NT2/D1 (cell line): ENCODE measurements around the gene KCNJ6.
"Not testable (repeated sequence)": the region's sequence is repeated elsewhere in the genome, so short reads cannot be mapped to it uniquely, and the experiment has no call there.

Experiments
- DNase-seq: peaks from one replicate; pipeline ENCODE4 v3.0.0-alpha.2; 2011; ENCODE audit warnings: low read depth, low spot score
- H3K27me3 ChIP-seq: 2 replicates; pipeline ENCODE4 v1.6.0; 2011; ENCODE audit warnings: mild to moderate bottlenecking; ENCODE audit not compliant: insufficient read length, insufficient read depth
- H3K36me3 ChIP-seq: 2 replicates; pipeline ENCODE4 v1.6.1; 2011; ENCODE audit warnings: mild to moderate bottlenecking, low read length, mixed read lengths; ENCODE audit not compliant: insufficient read depth, insufficient read length
- H3K4me1 ChIP-seq: 2 replicates; pipeline ENCODE4 v1.5.1; 2011; ENCODE audit not compliant: insufficient read depth, insufficient read length
- H3K4me3 ChIP-seq: 2 replicates; pipeline ENCODE4 v1.5.1; 2011; ENCODE audit warnings: low read depth; ENCODE audit not compliant: insufficient read length
- H3K9ac ChIP-seq: 2 replicates; pipeline ENCODE4 v1.6.0; 2011; ENCODE audit warnings: low read depth; ENCODE audit not compliant: insufficient read length
- H3K9me3 ChIP-seq: 2 replicates; pipeline ENCODE4 v1.5.1; 2011; ENCODE audit warnings: mild to moderate bottlenecking, low read length; ENCODE audit not compliant: insufficient read depth
- SUZ12 ChIP-seq: IDR thresholded peaks from 2 replicates; pipeline ENCODE4 v1.6.1; 2011; ENCODE audit not compliant: insufficient read length, insufficient read depth; ENCODE audit errors: extremely low read depth
- YY1 ChIP-seq: IDR thresholded peaks from 2 replicates; pipeline ENCODE4 v1.6.1; 2011; ENCODE audit not compliant: insufficient read length, insufficient read depth
- ZNF274 ChIP-seq: IDR thresholded peaks from 2 replicates; pipeline ENCODE4 v1.6.1; 2011; ENCODE audit warnings: mild to moderate bottlenecking, low read depth, low read length

KCNJ6 gene

GRCh38 chr21:37653201-37653600 lies 263.1 kb downstream of the KCNJ6 start:
- TF ChIP-seq ZNF274, result no peak
- no peak for TF ChIP-seq YY1
- no peak for TF ChIP-seq SUZ12
- Histone ChIP-seq H3K36me3 (no peaks in the 10 kb centered on the region), H3K4me3 (no peak overlapping the region), H3K4me1 (no peaks in the 10 kb centered on the region), H3K9me3 (no peaks in the 10 kb centered on the region), H3K27me3 (no peaks in the 10 kb centered on the region), H3K9ac (no peak overlapping the region)
- DNase-seq, result no peak

- no peak for DNase-seq
- H3K9ac ChIP-seq, result no peak overlapping the region
- H3K4me1 ChIP-seq, result no peaks in the 10 kb centered on the region
- H3K27me3 ChIP-seq, result no peaks in the 10 kb centered on the region
- no peak overlapping the region for H3K4me3 ChIP-seq
- H3K9me3 ChIP-seq, result no peaks in the 10 kb centered on the region
- H3K36me3 ChIP-seq, result no peaks in the 10 kb centered on the region
- TF ChIP-seq YY1 (no peak), ZNF274 (no peak), SUZ12 (no peak)
Observed at GRCh38 chr21:37647781-37648180, 268.5 kb downstream of the KCNJ6 start.

GRCh38 chr21:37646761-37647160 lies 269.5 kb downstream of the KCNJ6 start:
- not testable (repeated sequence) for H3K36me3 ChIP-seq, H3K9ac ChIP-seq, DNase-seq, H3K4me3 ChIP-seq, H3K9me3 ChIP-seq, H3K4me1 ChIP-seq, H3K27me3 ChIP-seq

GRCh38 chr21:37645848-37646247 lies 270.4 kb downstream of the KCNJ6 start:
- Histone ChIP-seq H3K9me3 (no peaks in the 10 kb centered on the region), H3K4me3 (no peak overlapping the region), H3K27me3 (no peaks in the 10 kb centered on the region), H3K36me3 (no peaks in the 10 kb centered on the region), H3K9ac (no peak overlapping the region), H3K4me1 (no peaks in the 10 kb centered on the region)
- TF ChIP-seq SUZ12 (no peak), YY1 (no peak), ZNF274 (no peak)
- no peak for DNase-seq

- DNase-seq, result no peak
- Histone ChIP-seq H3K4me3 (no peak overlapping the region), H3K36me3 (no peaks in the 10 kb centered on the region), H3K9me3 (no peaks in the 10 kb centered on the region), H3K4me1 (no peaks in the 10 kb centered on the region), H3K9ac (no peak overlapping the region), H3K27me3 (no peaks in the 10 kb centered on the region)
- TF ChIP-seq SUZ12 (no peak), ZNF274 (no peak), YY1 (no peak)
Observed at GRCh38 chr21:37644636-37645035, 271.6 kb downstream of the KCNJ6 start.

- DNase-seq, H3K9ac ChIP-seq, H3K4me1 ChIP-seq, H3K27me3 ChIP-seq, H3K9me3 ChIP-seq, H3K36me3 ChIP-seq, H3K4me3 ChIP-seq: not testable (repeated sequence)
Observed at GRCh38 chr21:37643862-37644261, 272.4 kb downstream of the KCNJ6 start.

- Histone ChIP-seq H3K4me1 (no peaks in the 10 kb centered on the region), H3K9ac (no peak overlapping the region), H3K9me3 (no peaks in the 10 kb centered on the region), H3K27me3 (no peaks in the 10 kb centered on the region), H3K36me3 (no peaks in the 10 kb centered on the region), H3K4me3 (no peak overlapping the region)
- peak; percentile 59 for DNase-seq
- TF ChIP-seq ZNF274, result no peak
- peak; percentile 51 for TF ChIP-seq YY1
- TF ChIP-seq SUZ12, result no peak
Observed at GRCh38 chr21:37642493-37642892, 273.8 kb downstream of the KCNJ6 start.

- no peaks in the 10 kb centered on the region for H3K36me3 ChIP-seq
- H3K27me3 ChIP-seq, result no peaks in the 10 kb centered on the region
- no peak for TF ChIP-seq YY1
- TF ChIP-seq ZNF274, result no peak
- no peak for TF ChIP-seq SUZ12
- no peak for DNase-seq
- H3K9ac ChIP-seq, result no peak overlapping the region
- no peaks in the 10 kb centered on the region for H3K9me3 ChIP-seq
- no peak overlapping the region for H3K4me3 ChIP-seq
- no peaks in the 10 kb centered on the region for H3K4me1 ChIP-seq
Observed at GRCh38 chr21:37639756-37640155, 276.5 kb downstream of the KCNJ6 start.
